NB4 (cell line): Measurements from ENCODE around the gene USP48.

Experiments used
- DNase-seq: peaks from one replicate; pipeline ENCODE4 v3.0.0; 2010; ENCODE audit warnings: low read depth
- H3K4me3 ChIP-seq: one replicate; pipeline ENCODE4 v1.5.1; 2011; ENCODE audit warnings: mild to moderate bottlenecking, low read depth, low read length, moderate library complexity
- MYC ChIP-seq: IDR thresholded peaks from 2 replicates; pipeline ENCODE4 v1.6.1; 2011; ENCODE audit warnings: low read depth, low read length
- POLR2A ChIP-seq: IDR thresholded peaks from 2 replicates; pipeline ENCODE4 v1.6.1; 2011; ENCODE audit warnings: mild to moderate bottlenecking; ENCODE audit not compliant: insufficient read length; ENCODE audit errors: extremely low read depth
- TF ChIP-seq, protein P1 (sequence below): IDR thresholded peaks from one replicate; pipeline ENCODE4 v1.5.1; 2012; ENCODE audit warnings: low read depth, low read length
- TF ChIP-seq, protein P2 (sequence below): IDR thresholded peaks from 2 replicates; pipeline ENCODE4 v1.6.1; 2011; ENCODE audit warnings: low read depth, low read length

The USP48 gene

DNA sequence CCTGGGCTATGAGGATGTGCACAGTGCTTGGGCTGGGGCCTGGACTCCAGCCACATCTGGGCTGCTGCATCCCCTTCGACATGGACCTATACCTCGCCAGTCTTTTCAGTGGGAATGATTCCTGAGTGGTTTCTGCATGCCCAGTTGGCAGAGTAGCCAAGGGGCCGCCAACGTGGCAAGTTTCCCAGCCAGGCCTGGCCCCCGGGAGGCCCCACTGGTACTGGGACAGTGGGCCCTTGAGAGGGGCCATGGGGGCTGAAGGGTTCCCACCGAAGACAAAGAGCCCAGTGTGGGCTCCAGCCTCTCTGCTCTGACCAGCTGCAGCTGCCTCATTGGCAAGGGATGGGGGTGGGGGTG is 129.2 kb downstream of the USP48 start:
- no peak overlapping the region for H3K4me3 ChIP-seq
- no peak for TF ChIP-seq MYC
- TF ChIP-seq, protein P1, sequence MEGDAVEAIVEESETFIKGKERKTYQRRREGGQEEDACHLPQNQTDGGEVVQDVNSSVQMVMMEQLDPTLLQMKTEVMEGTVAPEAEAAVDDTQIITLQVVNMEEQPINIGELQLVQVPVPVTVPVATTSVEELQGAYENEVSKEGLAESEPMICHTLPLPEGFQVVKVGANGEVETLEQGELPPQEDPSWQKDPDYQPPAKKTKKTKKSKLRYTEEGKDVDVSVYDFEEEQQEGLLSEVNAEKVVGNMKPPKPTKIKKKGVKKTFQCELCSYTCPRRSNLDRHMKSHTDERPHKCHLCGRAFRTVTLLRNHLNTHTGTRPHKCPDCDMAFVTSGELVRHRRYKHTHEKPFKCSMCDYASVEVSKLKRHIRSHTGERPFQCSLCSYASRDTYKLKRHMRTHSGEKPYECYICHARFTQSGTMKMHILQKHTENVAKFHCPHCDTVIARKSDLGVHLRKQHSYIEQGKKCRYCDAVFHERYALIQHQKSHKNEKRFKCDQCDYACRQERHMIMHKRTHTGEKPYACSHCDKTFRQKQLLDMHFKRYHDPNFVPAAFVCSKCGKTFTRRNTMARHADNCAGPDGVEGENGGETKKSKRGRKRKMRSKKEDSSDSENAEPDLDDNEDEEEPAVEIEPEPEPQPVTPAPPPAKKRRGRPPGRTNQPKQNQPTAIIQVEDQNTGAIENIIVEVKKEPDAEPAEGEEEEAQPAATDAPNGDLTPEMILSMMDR = no peak
- DNase-seq = no peak

DNA sequence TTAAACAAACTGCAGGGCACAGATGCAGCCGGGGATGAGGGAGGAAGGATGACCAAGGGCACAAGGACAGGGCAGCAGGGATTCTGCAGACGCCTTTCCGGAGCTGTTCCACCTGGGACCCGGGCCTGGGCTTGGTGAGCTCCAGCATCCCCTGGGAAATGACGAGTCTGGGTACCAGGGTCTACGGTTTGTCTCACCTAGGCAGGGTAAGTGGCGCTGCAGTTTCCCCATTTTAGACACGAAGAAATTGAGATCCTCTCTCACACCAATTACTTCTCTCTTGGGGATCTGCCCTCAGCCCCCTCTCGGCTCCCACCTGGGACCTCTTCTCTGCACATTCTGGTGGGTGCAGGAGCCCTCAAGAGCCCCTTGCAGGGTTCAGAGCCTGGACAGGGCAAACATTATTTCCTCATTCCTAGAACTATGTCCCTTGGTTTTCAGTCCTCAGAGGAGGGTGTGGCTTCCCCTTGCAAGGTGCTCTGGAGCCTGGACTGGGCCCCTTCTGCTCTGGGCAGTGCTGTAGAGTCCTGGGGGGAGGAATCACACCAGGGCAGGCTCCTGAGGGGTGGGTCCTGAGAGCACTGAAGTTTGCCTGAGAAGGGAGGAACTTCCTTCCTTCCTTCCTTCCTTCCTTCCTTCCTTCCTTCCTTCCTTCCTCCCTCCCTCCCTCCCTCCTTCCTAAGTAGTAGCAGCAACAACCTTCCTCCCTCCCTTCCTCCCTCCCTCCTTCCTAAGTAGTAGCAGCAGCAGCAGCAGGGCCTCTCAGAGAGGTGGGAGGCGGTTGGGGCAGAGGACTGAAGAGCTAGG is 129.8 kb downstream of the USP48 start:
- TF ChIP-seq, protein P1 = no peak
- TF ChIP-seq, protein P2, sequence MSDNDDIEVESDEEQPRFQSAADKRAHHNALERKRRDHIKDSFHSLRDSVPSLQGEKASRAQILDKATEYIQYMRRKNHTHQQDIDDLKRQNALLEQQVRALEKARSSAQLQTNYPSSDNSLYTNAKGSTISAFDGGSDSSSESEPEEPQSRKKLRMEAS = no peak
- TF ChIP-seq POLR2A (no peak), MYC (no peak)
- DNase-seq = no peak
- no peak overlapping the region for H3K4me3 ChIP-seq

DNA sequence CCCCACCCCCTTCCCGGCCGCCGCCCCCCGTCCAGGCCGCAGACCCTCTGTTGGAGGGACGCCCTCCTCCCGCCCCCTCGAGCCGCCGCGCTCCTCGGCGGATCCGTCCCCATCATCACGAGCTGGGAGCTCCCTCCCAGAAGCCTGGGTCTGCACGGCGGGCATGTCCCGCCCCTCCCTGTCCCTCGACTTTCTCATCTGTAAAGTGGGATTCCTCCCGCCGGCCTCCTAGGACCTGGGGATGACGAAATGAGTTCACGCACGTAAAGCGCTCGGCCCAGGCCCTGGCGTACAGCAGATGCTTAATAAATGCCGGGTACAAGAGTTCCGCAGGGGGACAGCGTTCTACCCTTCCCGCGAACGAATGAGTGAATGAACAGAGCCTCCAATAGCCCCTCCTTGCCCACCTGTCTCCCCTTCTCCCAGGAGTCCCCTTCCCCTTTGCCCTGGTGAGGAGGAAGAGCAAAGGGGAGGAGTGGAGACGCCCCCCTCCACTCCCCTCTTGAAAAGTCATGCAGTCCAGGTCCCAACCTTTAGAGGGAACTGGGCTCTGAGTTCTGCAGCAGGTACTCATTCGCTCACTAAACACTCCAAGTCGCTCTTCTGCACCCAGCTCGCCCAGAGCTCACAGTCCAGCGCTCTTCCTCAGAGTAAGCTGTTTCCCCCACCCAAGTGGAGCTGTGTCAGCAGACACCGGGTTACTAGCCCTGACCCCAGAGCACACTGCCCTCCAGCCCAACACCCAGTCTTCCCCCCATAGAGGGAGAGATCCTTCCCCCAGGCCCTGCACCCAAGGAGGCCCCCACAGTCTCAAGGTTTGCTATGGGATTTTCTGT is 130.6 kb downstream of the USP48 start:
- H3K4me3 ChIP-seq = no peak overlapping the region
- TF ChIP-seq POLR2A = no peak
- TF ChIP-seq, protein P2 = no peak
- TF ChIP-seq MYC = no peak
- TF ChIP-seq, protein P1 = no peak
- no peak for DNase-seq

DNA sequence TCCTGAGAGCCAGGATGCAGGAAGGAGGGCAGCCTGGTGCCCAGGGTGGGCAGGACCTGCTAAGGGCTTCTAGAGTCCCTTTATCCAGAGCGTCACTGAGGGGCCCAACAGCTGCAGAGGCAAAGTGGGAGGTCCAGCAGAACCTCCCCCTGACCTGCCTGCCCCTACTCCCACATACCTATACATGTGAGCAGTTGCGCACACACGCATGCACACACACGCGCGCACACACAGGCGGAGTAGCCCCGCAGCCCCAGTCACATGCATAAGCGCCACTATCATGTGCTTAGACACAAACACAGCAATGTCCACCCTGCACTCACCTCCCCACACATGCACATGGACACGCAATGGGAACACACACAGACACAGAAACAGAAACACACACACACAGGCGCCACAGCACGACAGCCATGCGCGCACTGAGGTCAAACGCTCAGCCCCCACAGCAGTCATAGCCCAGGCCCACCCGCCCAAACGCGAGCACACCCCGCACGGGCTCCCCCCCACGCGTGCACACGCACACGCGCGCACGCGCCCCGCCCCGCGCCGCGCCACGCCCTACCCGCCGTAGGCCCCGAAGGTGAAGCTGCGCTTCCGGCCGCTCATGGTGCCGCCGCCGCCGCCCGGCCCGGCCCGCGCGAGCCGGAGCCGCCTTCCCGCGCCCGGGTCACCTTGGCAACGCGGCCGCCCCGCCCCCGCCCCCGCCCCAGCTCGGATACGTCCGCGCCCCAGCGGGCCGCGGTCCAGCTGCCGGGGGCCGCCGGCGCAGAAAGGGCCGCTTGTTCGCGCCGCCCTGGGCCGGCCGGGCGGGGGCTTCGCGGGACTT is 131.5 kb downstream of the USP48 start:
- peak; percentile 54 for DNase-seq
- H3K4me3 ChIP-seq = peak overlapping the region; percentile 32
- TF ChIP-seq MYC (no peak), POLR2A (no peak)
- TF ChIP-seq, protein P2 = no peak
- TF ChIP-seq, protein P1 = no peak

DNA sequence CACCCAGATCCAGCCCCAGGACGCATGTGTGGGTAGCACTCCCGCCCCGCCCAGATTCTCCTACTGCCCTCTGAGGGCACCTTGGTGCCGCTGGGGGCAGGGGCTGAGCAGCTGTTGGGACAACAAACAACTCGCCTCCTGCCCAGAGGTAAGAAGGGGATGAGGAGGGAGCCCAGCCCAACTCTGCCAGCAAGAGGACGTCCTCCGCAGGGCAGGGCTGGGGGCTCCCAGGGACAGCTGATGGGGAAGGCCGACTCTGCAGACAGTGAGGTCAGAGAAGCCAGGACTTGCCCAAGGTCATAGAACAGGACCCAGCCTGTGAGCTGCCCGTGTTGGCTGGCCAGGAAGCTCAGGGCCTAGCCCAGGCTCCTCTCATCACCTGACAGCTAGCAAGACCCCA is 132.5 kb downstream of the USP48 start:
- TF ChIP-seq POLR2A (no peak), MYC (no peak)
- TF ChIP-seq, protein P1 = no peak
- TF ChIP-seq, protein P2 = no peak
- no peak for DNase-seq
- no peak overlapping the region for H3K4me3 ChIP-seq
